ENCODE data around the gene PCGF5. TPM values are rescaled to one million over a fixed set of nuclear protein-coding genes. Genes with fewer than 3 reads are reported as not detected.

Gene PCGF5
- total RNA-seq, 1 experiment from 2014 or later = 17.3 TPM

- DNase-seq (ENCODE audit: low spot score) = no peak
- H3K4me1 ChIP-seq (ENCODE audit: insufficient read depth, low read length, poor library complexity, severe bottlenecking) = no peaks in the 10 kb centered on the region
- no peak overlapping the region for H3K4me3 ChIP-seq (ENCODE audit: low read depth, low read length, poor library complexity, severe bottlenecking)
- no peaks in the 10 kb centered on the region for H3K36me3 ChIP-seq (ENCODE audit: insufficient read depth, low read length, poor library complexity, severe bottlenecking)
- intact Hi-C loops (cut with micrococcal nuclease; ENCODE audit: unreplicated experiment) = loop anchor here (10.0 kb wide), 1 partner anchor 184 kb away; no protein-coding TSS in a partner anchor
- no TSS peak for BruUV-seq (replicated peaks)
- H3K27ac ChIP-seq (ENCODE audit: low read depth, low read length, poor library complexity, severe bottlenecking) = no peak overlapping the region
- ChIA-PET POLR2A (ENCODE audit: low non-redundant PET) (no interaction called here), CTCF (no interaction called here)
- TF ChIP-seq EZH2 (IDR thresholded peaks at IDR 0.05; ENCODE audit: borderline replicate concordance, low read depth, low read length, poor library complexity, severe bottlenecking) = no peak
- TF ChIP-seq, protein P1, sequence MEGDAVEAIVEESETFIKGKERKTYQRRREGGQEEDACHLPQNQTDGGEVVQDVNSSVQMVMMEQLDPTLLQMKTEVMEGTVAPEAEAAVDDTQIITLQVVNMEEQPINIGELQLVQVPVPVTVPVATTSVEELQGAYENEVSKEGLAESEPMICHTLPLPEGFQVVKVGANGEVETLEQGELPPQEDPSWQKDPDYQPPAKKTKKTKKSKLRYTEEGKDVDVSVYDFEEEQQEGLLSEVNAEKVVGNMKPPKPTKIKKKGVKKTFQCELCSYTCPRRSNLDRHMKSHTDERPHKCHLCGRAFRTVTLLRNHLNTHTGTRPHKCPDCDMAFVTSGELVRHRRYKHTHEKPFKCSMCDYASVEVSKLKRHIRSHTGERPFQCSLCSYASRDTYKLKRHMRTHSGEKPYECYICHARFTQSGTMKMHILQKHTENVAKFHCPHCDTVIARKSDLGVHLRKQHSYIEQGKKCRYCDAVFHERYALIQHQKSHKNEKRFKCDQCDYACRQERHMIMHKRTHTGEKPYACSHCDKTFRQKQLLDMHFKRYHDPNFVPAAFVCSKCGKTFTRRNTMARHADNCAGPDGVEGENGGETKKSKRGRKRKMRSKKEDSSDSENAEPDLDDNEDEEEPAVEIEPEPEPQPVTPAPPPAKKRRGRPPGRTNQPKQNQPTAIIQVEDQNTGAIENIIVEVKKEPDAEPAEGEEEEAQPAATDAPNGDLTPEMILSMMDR (conservative IDR thresholded peaks at IDR 0.05; ENCODE audit: low read depth, low read length) = no peak
- no peaks in the 10 kb centered on the region for H3K9me3 ChIP-seq (ENCODE audit: low read depth, low read length, poor library complexity, severe bottlenecking)
- H3K27me3 ChIP-seq (replicated peaks; ENCODE audit: insufficient read depth, low read depth, low read length, poor library complexity) = no peaks in the 10 kb centered on the region
Measured at GRCh38 chr10:91290607-91291006, 70.1 kb downstream of the PCGF5 start.

- CTCF ChIA-PET = no interaction called here
- Histone ChIP-seq H3K27me3 (replicated peaks; ENCODE audit: insufficient read depth, low read depth, low read length, poor library complexity) (no peaks in the 10 kb centered on the region), H3K27ac (ENCODE audit: low read depth, low read length, poor library complexity, severe bottlenecking) (no peak overlapping the region), H3K4me3 (ENCODE audit: low read depth, low read length, poor library complexity, severe bottlenecking) (no peak overlapping the region), H3K4me1 (ENCODE audit: insufficient read depth, low read length, poor library complexity, severe bottlenecking) (peaks cover 10% of the 10 kb centered on the region), H3K9me3 (ENCODE audit: low read depth, low read length, poor library complexity, severe bottlenecking) (no peaks in the 10 kb centered on the region), H3K36me3 (ENCODE audit: insufficient read depth, low read length, poor library complexity, severe bottlenecking) (no peaks in the 10 kb centered on the region)
- POLR2A ChIA-PET (ENCODE audit: low non-redundant PET) = interaction anchor here (0.6 kb wide), 1 partner anchor 114 kb away, joined by 3 read pairs; no protein-coding TSS in a partner anchor
- TF ChIP-seq, protein P1 (conservative IDR thresholded peaks at IDR 0.05; ENCODE audit: low read depth, low read length) = no peak
- intact Hi-C loops (cut with micrococcal nuclease; ENCODE audit: unreplicated experiment) = loop anchor here (10.0 kb wide), 1 partner anchor 180 kb away; no protein-coding TSS in a partner anchor
- no TSS peak for BruUV-seq (replicated peaks)
- DNase-seq (ENCODE audit: low spot score) = no peak
Measured at GRCh38 chr10:91294134-91294906, 73.9 kb downstream of the PCGF5 start.

- intact Hi-C loops (cut with micrococcal nuclease; ENCODE audit: unreplicated experiment) = loop anchor here (5.0 to 10.0 kb wide), 2 partner anchors 179 to 397 kb away; no protein-coding TSS in a partner anchor
- no peaks in the 10 kb centered on the region for H3K36me3 ChIP-seq (ENCODE audit: insufficient read depth, low read length, poor library complexity, severe bottlenecking)
- H3K9me3 ChIP-seq (ENCODE audit: low read depth, low read length, poor library complexity, severe bottlenecking) = no peaks in the 10 kb centered on the region
- BruUV-seq (replicated peaks) = no TSS peak
- no peak overlapping the region for H3K4me3 ChIP-seq (ENCODE audit: low read depth, low read length, poor library complexity, severe bottlenecking)
- POLR2A ChIA-PET (ENCODE audit: low non-redundant PET) = no interaction called here
- no peak overlapping the region for H3K27ac ChIP-seq (ENCODE audit: low read depth, low read length, poor library complexity, severe bottlenecking)
- DNase-seq (ENCODE audit: low spot score) = no peak
- peaks cover 10% of the 10 kb centered on the region for H3K4me1 ChIP-seq (ENCODE audit: insufficient read depth, low read length, poor library complexity, severe bottlenecking)
- H3K27me3 ChIP-seq (replicated peaks; ENCODE audit: insufficient read depth, low read depth, low read length, poor library complexity) = no peaks in the 10 kb centered on the region
- TF ChIP-seq, protein P1 (conservative IDR thresholded peaks at IDR 0.05; ENCODE audit: low read depth, low read length) = no peak
- CTCF ChIA-PET = no interaction called here
Measured at GRCh38 chr10:91295346-91295745, 74.9 kb downstream of the PCGF5 start.

All from A673 (cell line).